CD4-positive, alpha-beta T cell (primary cell): ENCODE measurements around the gene DDX6. TPM values are rescaled to one million over a fixed set of nuclear protein-coding genes. Genes with fewer than 3 reads are reported as not detected.
"Not testable (repeated sequence)": the region's sequence is repeated elsewhere in the genome, so short reads cannot be mapped to it uniquely, and the experiment has no call there.

ENCODE experiments used
- ATAC-seq: fragments of 200-7000 bp; cut with Tn5 transposase; one replicate; pipeline ENCODE4 v1.10.0; 2022; ENCODE audit warnings: mild to moderate bottlenecking; ENCODE audit not compliant: poor library complexity
- CTCF ChIA-PET: fragments of 350-600 bp; sonication (Branson Sonifier 250); formaldehyde crosslinking; loops from one replicate; lab custom pipeline; 2021; ENCODE audit warnings: antibody characterized with exemption, inconsistent platforms; lab: Charles Lee
- POLR2A ChIA-PET: fragments of 350-600 bp; sonication (Branson Sonifier 250); formaldehyde crosslinking; loops from one replicate; lab custom pipeline; 2021; ENCODE audit warnings: antibody characterized with exemption, inconsistent platforms; lab: Charles Lee
- DNase-seq, 14 experiments: peaks; one replicate each; pipeline ENCODE4 v3.0.0-alpha.2; 2013 to 2020; ENCODE audit warnings: mixed read lengths in 2 of 14
- H3K27ac ChIP-seq, 2 donors: one replicate each; pipeline versions ENCODE4 v1.5.1 to v1.7.0; 2013; ENCODE audit warnings: low read length in 2 of 2, low read depth in 1 of 2, mild to moderate bottlenecking in 1 of 2
- H3K27me3 ChIP-seq, 2 experiments: 1 replicate in 1 of 2; 2 replicates in 1 of 2; pipeline versions ENCODE4 v1.6.1 to v1.7.0; 2013; ENCODE audit warnings: low read length in 2 of 2, control low read depth in 1 of 2, mild to moderate bottlenecking in 1 of 2, moderate library complexity in 1 of 2; ENCODE audit not compliant: insufficient read depth in 2 of 2, control insufficient read depth in 1 of 2
- H3K36me3 ChIP-seq: one replicate; pipeline ENCODE4 v1.6.1; 2013; ENCODE audit warnings: low read length, control low read depth; ENCODE audit not compliant: insufficient read depth
- H3K4me1 ChIP-seq: one replicate; pipeline ENCODE4 v1.6.1; 2013; ENCODE audit warnings: low read length, control low read depth; ENCODE audit not compliant: insufficient read depth
- H3K4me3 ChIP-seq: one replicate; pipeline ENCODE4 v1.5.1; 2013; ENCODE audit warnings: mild to moderate bottlenecking, low read length, moderate library complexity
- H3K9me3 ChIP-seq, 2 experiments: 1 replicate in 1 of 2; 2 replicates in 1 of 2; pipeline versions ENCODE4 v1.6.1 to v1.7.0; 2013; ENCODE audit warnings: low read length in 2 of 2, mild to moderate bottlenecking in 2 of 2, control low read depth in 1 of 2, moderate library complexity in 1 of 2; ENCODE audit not compliant: control insufficient read depth in 1 of 2, insufficient read depth in 1 of 2
- H3K27ac Mint-ChIP-seq: one replicate; pipeline ENCODE4 v1.8.0; 2020; ENCODE audit warnings: mixed read lengths
- H3K27me3 Mint-ChIP-seq: one replicate; pipeline ENCODE4 v1.8.0; 2021; ENCODE audit warnings: mixed read lengths
- H3K36me3 Mint-ChIP-seq: one replicate; pipeline ENCODE4 v1.8.0; 2021; ENCODE audit warnings: low read depth, mixed read lengths
- H3K4me1 Mint-ChIP-seq: one replicate; pipeline ENCODE4 v1.8.0; 2021; ENCODE audit warnings: low read depth, mixed read lengths
- H3K4me3 Mint-ChIP-seq: one replicate; pipeline ENCODE4 v1.8.0; 2020; ENCODE audit warnings: mild to moderate bottlenecking, mixed read lengths
- H3K9me3 Mint-ChIP-seq: one replicate; pipeline ENCODE4 v1.8.0; 2020; ENCODE audit warnings: mixed read lengths
- intact Hi-C, 2 experiments: fragments of 100-400 bp; cut with DNase I in 1 of 2; cut with micrococcal nuclease in 1 of 2; formaldehyde crosslinking; loops; one replicate each; pipeline versions ENCODE4 v1.15.1 to v1.9.0; 2023 to 2025; cut with DNase I, micrococcal nuclease
- total RNA-seq, 174 experiments: library from RNA in 2 of 174; stranded (reverse) in 2 of 174; gene quantifications; one replicate each; pipeline ENCODE4 v1.2.3 and lab custom pipeline; 2021 to 2026
- TF ChIP-seq, protein P1 (sequence below): fragments of 200-600 bp; IDR thresholded peaks from one replicate; pipeline ENCODE4 v1.8.0; 2022; ENCODE audit warnings: antibody characterized with exemption, mild to moderate bottlenecking

The DDX6 gene
- total RNA-seq, 2 experiments from 2014 or later = 341 to 355 TPM

DNA sequence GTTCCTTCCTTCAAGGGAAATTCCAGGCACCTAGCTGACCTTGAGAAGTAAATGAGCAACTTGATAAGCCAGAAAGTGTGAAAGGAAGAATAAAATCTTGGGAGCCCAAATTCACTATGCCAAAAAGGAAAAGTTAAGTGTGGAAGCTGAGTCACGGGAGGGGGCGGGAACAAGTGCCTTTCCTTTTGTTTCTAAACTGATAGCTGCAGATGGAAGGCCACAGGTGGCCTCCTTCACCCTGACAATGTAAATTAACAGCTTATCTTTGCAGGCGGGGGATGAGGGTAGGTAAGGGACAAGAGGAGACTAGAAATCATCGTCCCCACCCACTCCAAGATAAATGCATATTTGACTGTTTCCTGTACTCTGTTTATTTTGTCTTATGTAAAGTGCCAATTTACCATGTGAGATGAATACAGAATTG is 75.1 kb downstream of the DDX6 start:
- Mint-ChIP-seq H3K36me3 (no peaks in the 10 kb centered on the region), H3K4me1 (no peaks in the 10 kb centered on the region), H3K9me3 (no peaks in the 10 kb centered on the region), H3K4me3 (no peak overlapping the region), H3K27me3 (no peaks in the 10 kb centered on the region), H3K27ac (no peak overlapping the region)
- no peak for DNase-seq
- no peaks in the 10 kb centered on the region for H3K27me3 ChIP-seq
- no peaks in the 10 kb centered on the region for H3K36me3 ChIP-seq
- TF ChIP-seq, protein P1, sequence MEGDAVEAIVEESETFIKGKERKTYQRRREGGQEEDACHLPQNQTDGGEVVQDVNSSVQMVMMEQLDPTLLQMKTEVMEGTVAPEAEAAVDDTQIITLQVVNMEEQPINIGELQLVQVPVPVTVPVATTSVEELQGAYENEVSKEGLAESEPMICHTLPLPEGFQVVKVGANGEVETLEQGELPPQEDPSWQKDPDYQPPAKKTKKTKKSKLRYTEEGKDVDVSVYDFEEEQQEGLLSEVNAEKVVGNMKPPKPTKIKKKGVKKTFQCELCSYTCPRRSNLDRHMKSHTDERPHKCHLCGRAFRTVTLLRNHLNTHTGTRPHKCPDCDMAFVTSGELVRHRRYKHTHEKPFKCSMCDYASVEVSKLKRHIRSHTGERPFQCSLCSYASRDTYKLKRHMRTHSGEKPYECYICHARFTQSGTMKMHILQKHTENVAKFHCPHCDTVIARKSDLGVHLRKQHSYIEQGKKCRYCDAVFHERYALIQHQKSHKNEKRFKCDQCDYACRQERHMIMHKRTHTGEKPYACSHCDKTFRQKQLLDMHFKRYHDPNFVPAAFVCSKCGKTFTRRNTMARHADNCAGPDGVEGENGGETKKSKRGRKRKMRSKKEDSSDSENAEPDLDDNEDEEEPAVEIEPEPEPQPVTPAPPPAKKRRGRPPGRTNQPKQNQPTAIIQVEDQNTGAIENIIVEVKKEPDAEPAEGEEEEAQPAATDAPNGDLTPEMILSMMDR = no peak
- ChIA-PET POLR2A (interaction anchor here (1.0 kb wide), 1 partner anchor 11 kb away, joined by 4 read pairs; no protein-coding TSS in a partner anchor), CTCF (interaction anchor here (1.1 kb wide), 1 partner anchor 26 kb away, joined by 6 read pairs; no protein-coding TSS in a partner anchor)
- no peak overlapping the region for H3K27ac ChIP-seq
- H3K9me3 ChIP-seq = no peaks in the 10 kb centered on the region
- H3K4me3 ChIP-seq = no peak overlapping the region
- intact Hi-C loops = no loop called here
- H3K4me1 ChIP-seq = no peaks in the 10 kb centered on the region
- no peak for ATAC-seq

DNA sequence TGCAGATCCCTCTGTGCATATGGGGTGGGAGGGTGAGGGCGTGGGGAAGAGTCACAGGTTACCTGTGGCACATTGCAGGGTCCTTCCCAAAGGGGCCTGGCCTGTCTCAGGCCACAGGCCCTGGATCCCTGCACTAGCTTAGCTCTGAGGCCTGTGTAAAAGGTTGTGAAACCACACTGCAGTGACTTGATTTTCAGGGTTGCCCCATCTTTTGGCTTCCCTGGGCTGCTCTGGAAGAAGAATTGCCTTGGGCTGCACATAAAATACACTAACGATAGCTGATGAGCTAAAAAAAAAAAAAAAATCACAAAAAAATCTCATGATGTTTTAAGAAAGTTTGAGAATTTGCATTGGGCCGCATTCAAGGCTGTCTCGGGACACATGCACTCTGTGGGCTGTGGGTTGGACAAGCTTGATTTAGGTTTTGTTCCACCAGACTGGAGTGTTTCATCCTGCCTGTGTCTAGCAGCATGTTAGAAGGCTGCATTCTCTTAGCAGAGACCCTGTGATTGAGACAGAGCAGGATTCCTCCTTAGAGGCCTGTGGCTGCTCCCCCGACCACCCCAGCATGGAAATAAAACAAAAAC is 75.6 kb downstream of the DDX6 start:
- Histone ChIP-seq H3K27me3 (no peaks in the 10 kb centered on the region), H3K36me3 (no peaks in the 10 kb centered on the region), H3K4me3 (no peak overlapping the region), H3K9me3 (no peaks in the 10 kb centered on the region), H3K27ac (no peak overlapping the region), H3K4me1 (no peaks in the 10 kb centered on the region)
- no peak overlapping the region for H3K4me3 Mint-ChIP-seq
- intact Hi-C loops = no loop called here
- H3K27ac Mint-ChIP-seq = no peak overlapping the region
- no peaks in the 10 kb centered on the region for H3K27me3 Mint-ChIP-seq
- TF ChIP-seq, protein P1 = no peak
- CTCF ChIA-PET = interaction anchor here (1.1 kb wide), 1 partner anchor 26 kb away, joined by 6 read pairs; no protein-coding TSS in a partner anchor
- H3K4me1 Mint-ChIP-seq = no peaks in the 10 kb centered on the region
- ATAC-seq (no peak), DNase-seq (no peak)
- no peaks in the 10 kb centered on the region for H3K9me3 Mint-ChIP-seq
- H3K36me3 Mint-ChIP-seq = no peaks in the 10 kb centered on the region
- POLR2A ChIA-PET = interaction anchor here (1.0 kb wide), 1 partner anchor 10 kb away, joined by 4 read pairs; no protein-coding TSS in a partner anchor

DNA sequence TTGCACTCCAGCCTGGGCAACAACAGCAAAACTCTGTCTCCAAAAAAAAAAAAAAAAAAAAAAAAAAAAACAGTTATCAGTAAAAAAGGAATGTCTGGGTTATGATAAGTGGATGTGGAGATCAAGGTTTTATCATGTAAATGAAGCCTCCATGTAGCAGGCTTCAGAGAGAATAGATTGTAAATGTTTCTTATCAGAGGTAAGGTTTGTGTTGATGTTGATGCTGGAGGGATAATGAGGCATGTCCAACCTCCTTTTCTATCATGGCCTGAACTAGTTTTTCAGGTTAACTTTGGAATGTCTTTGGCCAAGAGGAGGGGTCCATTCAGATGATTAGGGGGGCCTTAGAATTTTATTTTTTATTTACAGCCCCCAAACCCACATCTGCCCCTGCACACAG is 76.1 kb downstream of the DDX6 start:
- POLR2A ChIA-PET = interaction anchor here (1.0 kb wide), 1 partner anchor 10 kb away, joined by 4 read pairs; no protein-coding TSS in a partner anchor
- intact Hi-C loops = no loop called here
- H3K9me3 Mint-ChIP-seq = no peaks in the 10 kb centered on the region
- no peaks in the 10 kb centered on the region for H3K4me1 ChIP-seq
- no peaks in the 10 kb centered on the region for H3K9me3 ChIP-seq
- DNase-seq (no peak), ATAC-seq (no peak)
- H3K27ac ChIP-seq = no peak overlapping the region
- H3K27me3 Mint-ChIP-seq = no peaks in the 10 kb centered on the region
- no peaks in the 10 kb centered on the region for H3K36me3 ChIP-seq
- H3K4me1 Mint-ChIP-seq = no peaks in the 10 kb centered on the region
- H3K4me3 Mint-ChIP-seq = no peak overlapping the region
- no peaks in the 10 kb centered on the region for H3K27me3 ChIP-seq
- H3K4me3 ChIP-seq = no peak overlapping the region
- H3K36me3 Mint-ChIP-seq = no peaks in the 10 kb centered on the region
- no peak overlapping the region for H3K27ac Mint-ChIP-seq
- CTCF ChIA-PET = interaction anchor here (1.1 kb wide), 1 partner anchor 25 kb away, joined by 6 read pairs; no protein-coding TSS in a partner anchor
- TF ChIP-seq, protein P1 = no peak

DNA sequence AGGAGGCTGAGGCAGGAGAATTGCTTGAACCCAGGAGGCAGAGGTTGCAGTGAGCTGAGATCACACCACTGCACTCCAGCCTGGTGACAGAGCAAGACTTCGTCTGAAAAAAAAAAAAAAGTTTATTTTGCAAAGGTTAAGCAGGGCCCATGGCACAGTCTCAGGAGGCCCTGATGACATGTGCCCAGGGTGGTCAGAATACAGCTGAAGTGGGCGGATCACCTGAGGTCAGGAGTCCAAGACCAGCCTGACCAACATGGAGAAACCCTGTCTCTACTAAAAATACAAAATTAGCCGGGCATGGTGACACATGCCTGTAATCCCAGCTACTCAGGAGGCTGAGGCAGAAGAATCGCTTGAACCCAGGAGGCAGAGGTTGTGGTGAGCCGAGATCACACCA is 76.5 kb downstream of the DDX6 start:
- not testable (repeated sequence) for H3K4me1 ChIP-seq, H3K36me3 Mint-ChIP-seq

More for the DNA sequence above, 76.5 kb downstream of the DDX6 start:
- DNase-seq, POLR2A ChIA-PET, H3K27ac ChIP-seq, H3K27ac Mint-ChIP-seq, H3K4me3 Mint-ChIP-seq, H3K9me3 ChIP-seq, H3K27me3 Mint-ChIP-seq, CTCF ChIA-PET, H3K4me3 ChIP-seq, H3K9me3 Mint-ChIP-seq, H3K36me3 ChIP-seq, intact Hi-C loops, ATAC-seq, H3K4me1 Mint-ChIP-seq, H3K27me3 ChIP-seq: not testable (repeated sequence)
